Neuron (in vitro differentiated cells): Measurements from ENCODE around the gene TRIOBP.
A peak's percentile ranks its signal among the peaks of the same experiment; 100 is the strongest.
"Not testable (repeated sequence)": the region's sequence is repeated elsewhere in the genome, so short reads cannot be mapped to it uniquely, and the experiment has no call there.

Source experiments
- H2AFZ ChIP-seq: one replicate; pipeline ENCODE4 v1.6.1; 2013; ENCODE audit warnings: low read depth, mild to moderate bottlenecking, inconsistent platforms, low read length, moderate library complexity
- H3K27me3 ChIP-seq: one replicate; pipeline ENCODE4 v1.6.1; 2013; ENCODE audit warnings: low read length; ENCODE audit not compliant: insufficient read depth
- H3K36me3 ChIP-seq: one replicate; pipeline ENCODE4 v1.6.1; 2013; ENCODE audit warnings: low read length; ENCODE audit not compliant: insufficient read depth
- H3K4me1 ChIP-seq: one replicate; pipeline ENCODE4 v1.6.1; 2013; ENCODE audit warnings: low read length; ENCODE audit not compliant: insufficient read depth
- H3K4me3 ChIP-seq: 2 replicates; pipeline ENCODE4 v1.5.1; 2013; ENCODE audit warnings: mild to moderate bottlenecking, low read length, moderate library complexity
- H3K9me3 ChIP-seq: one replicate; pipeline ENCODE4 v1.6.1; 2013; ENCODE audit warnings: low read length

Gene TRIOBP

GRCh38 chr22:37690901-37691504, 5.8 kb upstream of the TRIOBP start:
- peaks cover 24% of the 10 kb centered on the region for H3K36me3 ChIP-seq
- H3K9me3 ChIP-seq: no peaks in the 10 kb centered on the region
- H2AFZ ChIP-seq: no peak overlapping the region
- no peak overlapping the region for H3K4me3 ChIP-seq
- H3K4me1 ChIP-seq: peaks cover 11% of the 10 kb centered on the region
- H3K27me3 ChIP-seq: no peaks in the 10 kb centered on the region

DNA sequence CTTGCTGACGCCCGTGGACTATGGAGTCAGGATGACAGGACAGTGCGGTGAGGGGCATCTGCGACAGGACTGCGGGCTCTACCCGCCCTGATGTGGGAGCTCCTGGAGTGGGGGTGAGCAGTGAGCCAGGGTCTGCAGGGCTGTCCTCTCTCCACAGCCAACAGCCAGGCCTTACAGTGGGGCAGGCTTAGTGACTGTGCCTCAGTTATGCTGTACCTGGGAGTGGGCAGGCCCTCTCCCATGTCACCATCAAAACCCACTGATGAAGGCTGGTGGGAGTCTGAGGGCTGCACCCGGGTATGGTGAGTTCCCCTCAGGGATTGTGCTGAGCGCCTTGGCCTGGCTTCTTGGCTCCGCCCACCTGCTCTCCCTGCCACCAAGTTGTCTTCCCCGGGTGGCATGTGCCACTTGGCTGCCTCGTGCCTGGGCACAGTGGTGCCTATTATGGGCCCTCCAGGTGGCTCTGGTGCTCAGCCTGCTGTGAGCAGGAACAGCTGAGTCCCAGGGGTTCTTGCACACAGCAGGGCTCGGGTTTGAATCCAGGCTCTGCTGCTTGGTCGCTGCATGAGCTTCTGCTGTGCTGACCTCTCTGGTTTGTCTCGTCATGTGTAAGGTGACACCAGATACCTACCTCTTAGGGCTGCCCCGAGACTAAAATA, 4.1 kb upstream of the TRIOBP start:
- Histone ChIP-seq H2AFZ (no peak overlapping the region), H3K4me3 (no peak overlapping the region), H3K36me3 (peaks cover 24% of the 10 kb centered on the region), H3K9me3 (no peaks in the 10 kb centered on the region), H3K27me3 (no peaks in the 10 kb centered on the region), H3K4me1 (peaks cover 19% of the 10 kb centered on the region)

DNA sequence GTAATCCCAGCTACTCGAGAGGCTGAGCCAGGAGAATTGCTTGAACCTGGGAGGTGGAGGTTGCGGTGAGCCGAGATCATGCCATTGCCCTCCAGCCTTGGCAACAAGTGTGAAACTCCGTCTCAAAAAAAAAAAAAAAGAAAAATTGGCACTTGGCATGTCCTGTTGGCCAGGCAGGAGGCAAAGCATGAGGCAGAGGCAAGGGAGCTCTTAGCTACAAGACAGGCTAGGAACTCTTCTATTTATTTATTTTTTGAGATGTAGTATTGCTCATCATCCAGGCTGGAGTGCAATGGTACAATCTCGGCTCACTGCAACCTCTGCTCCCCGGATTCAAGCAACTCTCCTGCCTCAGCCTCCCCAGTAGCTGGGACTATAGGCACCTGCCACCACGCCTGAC, 2.7 kb upstream of the TRIOBP start:
- peaks cover 19% of the 10 kb centered on the region for H3K4me1 ChIP-seq
- H3K27me3 ChIP-seq, H2AFZ ChIP-seq, H3K4me3 ChIP-seq, H3K9me3 ChIP-seq: not testable (repeated sequence)
- H3K36me3 ChIP-seq: peaks cover 17% of the 10 kb centered on the region

DNA sequence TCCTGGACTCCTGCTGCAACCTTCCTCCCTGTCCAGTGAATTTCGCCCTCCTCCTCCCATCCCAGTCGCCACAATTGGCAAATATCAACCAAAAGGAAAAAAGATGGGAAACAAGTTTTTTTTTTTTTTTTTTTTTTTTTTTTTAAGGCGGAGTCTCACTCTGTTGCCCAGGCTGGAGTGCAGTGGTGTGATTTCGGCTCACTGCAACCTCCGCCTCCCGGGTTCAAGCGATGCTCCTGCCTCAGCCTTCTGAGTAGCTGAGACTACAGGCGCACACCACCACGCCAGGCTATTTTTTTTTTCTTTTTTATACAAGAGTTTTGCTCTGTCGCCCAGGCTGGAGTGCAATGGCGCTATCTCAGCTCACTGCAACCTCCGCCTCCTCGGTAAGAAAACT, 590 bp upstream of the TRIOBP start:
- H3K4me3 ChIP-seq: peak overlapping the region; percentile 11

GRCh38 chr22:37697538-37697835, 639 bp downstream of the TRIOBP start:
- no peaks in the 10 kb centered on the region for H3K9me3 ChIP-seq
- H3K36me3 ChIP-seq: peaks cover 12% of the 10 kb centered on the region
- peaks cover 19% of the 10 kb centered on the region for H3K4me1 ChIP-seq
- no peaks in the 10 kb centered on the region for H3K27me3 ChIP-seq
- peak overlapping the region; percentile 40 for H3K4me3 ChIP-seq
- H2AFZ ChIP-seq: peak overlapping the region; percentile 42

More for the DNA sequence above, 590 bp upstream of the TRIOBP start:
- H3K36me3 ChIP-seq: peaks cover 15% of the 10 kb centered on the region
- not testable (repeated sequence) for H3K27me3 ChIP-seq, H2AFZ ChIP-seq, H3K9me3 ChIP-seq
- peaks cover 19% of the 10 kb centered on the region for H3K4me1 ChIP-seq

- Histone ChIP-seq H3K36me3 (peaks cover 17% of the 10 kb centered on the region), H2AFZ (no peak overlapping the region), H3K4me1 (peaks cover 9% of the 10 kb centered on the region), H3K9me3 (no peaks in the 10 kb centered on the region), H3K4me3 (no peak overlapping the region), H3K27me3 (no peaks in the 10 kb centered on the region)
Measured at GRCh38 chr22:37701141-37701786, 4.4 kb downstream of the TRIOBP start.

DNA sequence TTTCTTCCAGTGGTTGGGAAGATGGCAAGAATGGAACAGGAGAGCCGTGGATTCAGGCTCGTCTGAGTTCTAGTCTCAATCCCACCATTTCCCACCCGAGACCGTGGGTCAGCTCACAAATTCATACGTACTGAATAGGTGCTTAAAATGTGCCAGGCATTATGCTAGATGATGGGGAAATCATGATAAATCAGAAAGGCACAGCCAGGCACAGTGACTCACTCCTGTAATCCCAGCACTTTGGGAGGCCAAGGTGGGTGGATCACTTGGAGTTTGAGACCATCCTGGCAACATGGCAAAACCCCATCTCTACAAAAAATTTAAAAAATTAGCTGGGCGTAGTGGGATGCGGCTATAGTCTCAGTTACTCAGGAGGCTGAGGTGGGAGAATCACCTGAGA, 7.1 kb downstream of the TRIOBP start:
- H3K36me3 ChIP-seq: peaks cover 20% of the 10 kb centered on the region
- no peaks in the 10 kb centered on the region for H3K9me3 ChIP-seq
- no peak overlapping the region for H3K4me3 ChIP-seq
- H3K4me1 ChIP-seq: no peaks in the 10 kb centered on the region
- H3K27me3 ChIP-seq: no peaks in the 10 kb centered on the region
- no peak overlapping the region for H2AFZ ChIP-seq

DNA sequence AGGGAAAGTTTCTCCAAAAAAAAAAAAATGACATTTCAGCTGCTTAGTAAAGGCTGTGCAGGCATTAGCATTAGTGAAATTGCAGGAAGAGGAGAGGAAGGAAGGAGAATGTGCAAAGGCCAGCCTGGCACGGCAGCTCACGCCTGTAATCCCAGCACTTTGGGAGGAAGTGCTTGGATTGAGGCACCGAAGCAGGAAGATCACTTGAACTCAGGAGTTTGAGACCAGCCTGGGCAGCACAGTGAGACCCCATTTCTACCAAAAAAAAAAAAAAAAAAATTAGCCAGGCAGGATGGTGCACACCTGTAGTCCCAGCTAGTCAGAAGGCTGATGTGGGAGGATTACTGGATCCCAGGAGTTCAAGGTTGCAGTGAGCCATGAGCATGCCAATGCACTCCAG, 7.8 kb downstream of the TRIOBP start:
- Histone ChIP-seq H3K36me3 (peaks cover 20% of the 10 kb centered on the region), H3K27me3 (no peaks in the 10 kb centered on the region), H3K4me1 (no peaks in the 10 kb centered on the region), H3K9me3 (no peaks in the 10 kb centered on the region), H3K4me3 (no peak overlapping the region), H2AFZ (no peak overlapping the region)

DNA sequence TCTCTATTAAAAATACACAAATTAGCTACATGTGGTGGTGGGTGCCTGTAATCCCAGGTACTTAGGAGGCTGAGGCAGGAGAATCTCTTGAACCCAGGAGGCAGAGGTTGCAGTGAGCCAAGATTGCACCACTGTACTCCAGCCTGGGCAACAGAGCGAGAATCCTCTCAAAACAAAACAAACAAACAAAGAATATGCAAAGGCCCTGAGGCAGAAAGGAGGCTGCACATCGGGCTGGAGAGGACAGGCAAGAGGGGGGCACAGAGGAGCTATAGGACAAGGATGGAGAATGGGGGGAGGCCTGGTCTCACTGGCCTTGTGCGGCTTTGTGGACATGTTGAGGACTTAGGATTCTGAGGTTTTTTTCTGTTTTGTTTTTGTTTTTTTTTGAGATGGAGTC, 8.4 kb downstream of the TRIOBP start:
- no peak overlapping the region for H2AFZ ChIP-seq
- no peak overlapping the region for H3K4me3 ChIP-seq
- peaks cover 20% of the 10 kb centered on the region for H3K36me3 ChIP-seq
- no peaks in the 10 kb centered on the region for H3K27me3 ChIP-seq
- no peaks in the 10 kb centered on the region for H3K9me3 ChIP-seq
- H3K4me1 ChIP-seq: no peaks in the 10 kb centered on the region

DNA sequence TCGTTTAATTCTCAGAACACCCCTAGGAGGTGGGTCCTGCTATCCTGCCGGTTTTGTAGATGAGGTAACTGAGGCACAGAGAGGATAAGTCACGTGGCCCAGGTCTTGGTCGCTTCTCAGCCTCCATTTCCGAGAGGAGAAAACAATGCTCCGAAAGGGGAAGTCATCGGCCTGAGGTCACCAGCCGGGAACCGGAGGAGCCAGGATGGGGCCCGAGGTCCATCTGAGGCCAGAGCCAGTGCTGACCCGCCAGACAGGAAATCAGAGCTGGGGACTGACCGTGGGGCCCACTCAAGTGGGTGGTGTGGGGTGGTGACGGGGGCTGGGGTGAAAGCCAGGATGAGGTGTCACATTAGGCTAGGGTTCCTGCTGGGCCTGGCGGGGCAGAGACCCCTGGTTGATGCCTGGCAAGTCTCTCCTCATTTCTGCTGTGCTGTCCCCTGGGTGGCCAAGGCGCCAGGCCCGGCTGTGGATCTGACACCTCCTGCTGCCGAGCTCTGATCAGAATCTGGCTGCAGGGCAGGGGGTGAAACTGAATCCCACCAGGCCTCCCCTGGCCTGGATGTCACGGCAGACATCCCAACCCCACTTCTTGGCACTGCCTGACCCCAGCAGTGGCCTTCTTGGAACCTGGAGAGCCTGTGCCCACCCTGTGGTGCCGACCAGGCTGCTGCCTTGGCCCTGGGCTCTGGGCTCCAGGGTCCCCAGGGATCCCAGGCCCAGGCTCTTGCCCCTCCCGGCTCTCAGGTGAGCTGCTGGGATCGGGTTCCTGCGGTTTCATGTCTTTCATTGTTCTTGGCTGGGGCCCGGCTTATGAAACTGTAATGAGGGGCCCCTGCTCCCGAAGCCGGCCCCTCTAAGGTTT, 12.0 kb downstream of the TRIOBP start:
- Histone ChIP-seq H2AFZ (no peak overlapping the region), H3K4me1 (no peaks in the 10 kb centered on the region), H3K36me3 (peaks cover 25% of the 10 kb centered on the region)

DNA sequence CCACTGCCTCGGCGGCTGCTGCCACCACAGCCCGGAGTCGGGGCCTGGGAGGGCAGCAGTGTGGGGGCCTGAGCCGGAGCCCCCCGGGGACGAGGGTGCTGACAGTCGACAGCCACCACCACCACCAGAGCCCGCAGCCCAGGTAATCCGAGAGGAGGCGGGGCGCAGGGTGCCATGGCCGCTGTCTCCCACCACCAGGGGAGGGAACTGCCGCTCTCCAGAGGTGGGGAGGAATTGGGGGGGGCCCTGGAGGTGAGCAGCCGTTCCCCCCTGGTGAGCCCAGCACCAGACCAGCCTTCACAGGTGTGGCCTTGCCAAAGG, 12.6 kb downstream of the TRIOBP start:
- no peaks in the 10 kb centered on the region for H3K4me1 ChIP-seq
- no peaks in the 10 kb centered on the region for H3K27me3 ChIP-seq
- no peak overlapping the region for H2AFZ ChIP-seq
- H3K4me3 ChIP-seq: no peak overlapping the region
- no peaks in the 10 kb centered on the region for H3K9me3 ChIP-seq
- peaks cover 21% of the 10 kb centered on the region for H3K36me3 ChIP-seq

More for the DNA sequence above, 12.0 kb downstream of the TRIOBP start:
- Histone ChIP-seq H3K9me3 (no peaks in the 10 kb centered on the region), H3K27me3 (no peaks in the 10 kb centered on the region), H3K4me3 (no peak overlapping the region)

- Histone ChIP-seq H2AFZ (no peak overlapping the region), H3K36me3 (peaks cover 20% of the 10 kb centered on the region), H3K4me1 (no peaks in the 10 kb centered on the region), H3K4me3 (no peak overlapping the region), H3K9me3 (no peaks in the 10 kb centered on the region), H3K27me3 (no peaks in the 10 kb centered on the region)
Measured at GRCh38 chr22:37710675-37711074, 13.8 kb downstream of the TRIOBP start.

- Histone ChIP-seq H3K36me3 (peaks cover 18% of the 10 kb centered on the region), H3K9me3 (no peaks in the 10 kb centered on the region), H3K27me3 (no peaks in the 10 kb centered on the region), H3K4me1 (no peaks in the 10 kb centered on the region), H3K4me3 (no peak overlapping the region), H2AFZ (no peak overlapping the region)
Measured at GRCh38 chr22:37711490-37711889, 14.6 kb downstream of the TRIOBP start.
